ENCODE data around the gene CCSER1.
"Not testable (repeated sequence)": the region's sequence is repeated elsewhere in the genome, so short reads cannot be mapped to it uniquely, and the experiment has no call there.

The CCSER1 gene

GRCh38 chr4:90730752-90731151, 603.6 kb downstream of the CCSER1 start:
- DNase-seq: no peak

- no peak for DNase-seq
These were observed 606.0 kb downstream of the CCSER1 start for GRCh38 chr4:90733211-90733610.

GRCh38 chr4:90745176-90745575, 618.0 kb downstream of the CCSER1 start:
- no peak for DNase-seq

- no peak for DNase-seq
These were observed 625.9 kb downstream of the CCSER1 start for GRCh38 chr4:90753068-90753467.

- DNase-seq: no peak
These were observed 630.4 kb downstream of the CCSER1 start for GRCh38 chr4:90757534-90758060.

GRCh38 chr4:90760059-90760458, 632.9 kb downstream of the CCSER1 start:
- DNase-seq: no peak

GRCh38 chr4:90766837-90767236, 639.6 kb downstream of the CCSER1 start:
- no peak for DNase-seq

GRCh38 chr4:90769251-90769650, 642.1 kb downstream of the CCSER1 start:
- DNase-seq: no peak

- no peak for DNase-seq
These were observed 653.0 kb downstream of the CCSER1 start for GRCh38 chr4:90780193-90780592.

GRCh38 chr4:90786602-90787001, 659.4 kb downstream of the CCSER1 start:
- DNase-seq: no peak

- DNase-seq: no peak
These were observed 665.5 kb downstream of the CCSER1 start for GRCh38 chr4:90792696-90793095.

GRCh38 chr4:90798948-90799347, 671.8 kb downstream of the CCSER1 start:
- no peak for DNase-seq

- no peak for DNase-seq
These were observed 672.7 kb downstream of the CCSER1 start for GRCh38 chr4:90799895-90800294.

- DNase-seq: no peak
These were observed 688.4 kb downstream of the CCSER1 start for GRCh38 chr4:90815569-90815968.

GRCh38 chr4:90816754-90817153, 689.6 kb downstream of the CCSER1 start:
- DNase-seq: no peak

- DNase-seq: no peak
These were observed 697.3 kb downstream of the CCSER1 start for GRCh38 chr4:90824266-90825150.

- DNase-seq: no peak
These were observed 698.7 kb downstream of the CCSER1 start for GRCh38 chr4:90825849-90826248.

- no peak for DNase-seq
These were observed 706.5 kb downstream of the CCSER1 start for GRCh38 chr4:90833706-90834105.

- no peak for DNase-seq
These were observed 710.0 kb downstream of the CCSER1 start for GRCh38 chr4:90837241-90837640.

- DNase-seq: not testable (repeated sequence)
These were observed 711.7 kb downstream of the CCSER1 start for GRCh38 chr4:90838859-90839258.

GRCh38 chr4:90840291-90840690, 713.1 kb downstream of the CCSER1 start:
- DNase-seq: no peak

- no peak for DNase-seq
These were observed 713.6 kb downstream of the CCSER1 start for GRCh38 chr4:90840828-90841227.

- no peak for DNase-seq
These were observed 714.5 kb downstream of the CCSER1 start for GRCh38 chr4:90841676-90842075.

GRCh38 chr4:90842960-90843359, 715.8 kb downstream of the CCSER1 start:
- DNase-seq: no peak

- DNase-seq: no peak
These were observed 717.0 kb downstream of the CCSER1 start for GRCh38 chr4:90844241-90844640.
